SU-DHL-6 (cell line): Measurements from ENCODE around the gene CDC42EP5.
"Not testable (repeated sequence)": the region's sequence is repeated elsewhere in the genome, so short reads cannot be mapped to it uniquely, and the experiment has no call there.

Experiments used
- EZH2phosphoT487 ChIP-seq: fragments of 200-600 bp; sonication (generic), shearing (Covaris generic); conservative IDR thresholded peaks from 2 replicates; pipeline ENCODE4 v1.6.1; 2018; ENCODE audit warnings: mild to moderate bottlenecking, antibody characterized with exemption, low read length, moderate library complexity, mixed read lengths
- TF ChIP-seq, protein P1 (sequence below): fragments of 200-600 bp; sonication (generic); IDR thresholded peaks from one replicate; pipeline ENCODE4 v1.5.1; 2017; ENCODE audit warnings: antibody characterized with exemption, mild to moderate bottlenecking, low read length, moderate library complexity; ENCODE audit not compliant: insufficient read depth, poor library complexity, severe bottlenecking

DNA sequence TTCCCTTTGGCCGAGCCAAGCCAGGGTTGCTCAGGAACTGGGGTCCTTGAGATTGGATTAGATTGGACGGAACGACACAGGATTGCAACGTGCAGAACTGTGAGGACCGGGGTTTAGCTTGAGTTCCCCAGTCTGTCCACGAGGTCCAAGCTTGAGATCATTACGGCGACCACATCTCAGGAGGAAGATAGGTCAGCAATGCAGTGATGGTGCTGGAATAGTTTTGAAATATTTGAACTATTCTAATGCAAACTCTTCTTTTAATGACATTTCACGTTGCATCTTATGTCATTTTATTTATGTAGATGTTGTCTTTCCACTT, 25.3 kb upstream of the CDC42EP5 start:
- TF ChIP-seq, protein P1, sequence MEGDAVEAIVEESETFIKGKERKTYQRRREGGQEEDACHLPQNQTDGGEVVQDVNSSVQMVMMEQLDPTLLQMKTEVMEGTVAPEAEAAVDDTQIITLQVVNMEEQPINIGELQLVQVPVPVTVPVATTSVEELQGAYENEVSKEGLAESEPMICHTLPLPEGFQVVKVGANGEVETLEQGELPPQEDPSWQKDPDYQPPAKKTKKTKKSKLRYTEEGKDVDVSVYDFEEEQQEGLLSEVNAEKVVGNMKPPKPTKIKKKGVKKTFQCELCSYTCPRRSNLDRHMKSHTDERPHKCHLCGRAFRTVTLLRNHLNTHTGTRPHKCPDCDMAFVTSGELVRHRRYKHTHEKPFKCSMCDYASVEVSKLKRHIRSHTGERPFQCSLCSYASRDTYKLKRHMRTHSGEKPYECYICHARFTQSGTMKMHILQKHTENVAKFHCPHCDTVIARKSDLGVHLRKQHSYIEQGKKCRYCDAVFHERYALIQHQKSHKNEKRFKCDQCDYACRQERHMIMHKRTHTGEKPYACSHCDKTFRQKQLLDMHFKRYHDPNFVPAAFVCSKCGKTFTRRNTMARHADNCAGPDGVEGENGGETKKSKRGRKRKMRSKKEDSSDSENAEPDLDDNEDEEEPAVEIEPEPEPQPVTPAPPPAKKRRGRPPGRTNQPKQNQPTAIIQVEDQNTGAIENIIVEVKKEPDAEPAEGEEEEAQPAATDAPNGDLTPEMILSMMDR, result not testable (repeated sequence)
- TF ChIP-seq EZH2phosphoT487, result not testable (repeated sequence)
